NCI-H748 (cell line): ENCODE data around the gene HNRNPL.

Source experiments
- DNase-seq: peaks from one replicate; lab custom pipeline; 2025; ENCODE audit not compliant: unreplicated experiment; lab: John Stamatoyannopoulos, UW

The HNRNPL gene

DNA sequence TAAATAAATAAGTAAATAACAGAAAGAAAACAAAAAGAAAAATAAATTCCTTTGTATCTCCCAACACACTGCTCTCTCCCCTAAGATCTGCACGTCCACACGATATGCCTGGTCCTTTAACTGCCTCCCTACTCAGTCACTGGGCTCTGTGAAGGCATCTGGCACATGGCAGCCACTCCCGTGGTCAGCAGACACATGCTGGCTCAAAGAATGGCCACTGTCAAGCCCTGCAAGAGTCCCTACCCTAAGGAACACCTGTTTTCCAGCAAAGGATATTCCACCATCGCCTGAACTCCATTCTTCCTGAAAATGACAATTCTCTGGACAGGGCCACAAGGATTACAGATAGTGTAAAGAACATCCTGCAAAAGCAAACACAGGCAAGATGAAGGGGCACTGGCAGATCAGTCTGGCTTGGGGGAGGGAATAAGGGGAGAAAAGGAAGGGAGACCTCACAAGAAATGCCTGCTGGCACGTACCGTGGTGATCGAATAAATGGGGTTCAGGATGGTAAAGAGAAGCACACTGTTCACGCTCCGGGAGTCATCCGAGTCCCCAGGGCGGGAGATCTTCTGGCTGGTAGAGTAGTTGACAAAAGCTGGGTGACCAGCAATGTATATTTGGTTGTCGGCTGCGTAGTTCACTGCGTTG is 4.3 kb downstream of the HNRNPL start:
- DNase-seq, result no peak

DNA sequence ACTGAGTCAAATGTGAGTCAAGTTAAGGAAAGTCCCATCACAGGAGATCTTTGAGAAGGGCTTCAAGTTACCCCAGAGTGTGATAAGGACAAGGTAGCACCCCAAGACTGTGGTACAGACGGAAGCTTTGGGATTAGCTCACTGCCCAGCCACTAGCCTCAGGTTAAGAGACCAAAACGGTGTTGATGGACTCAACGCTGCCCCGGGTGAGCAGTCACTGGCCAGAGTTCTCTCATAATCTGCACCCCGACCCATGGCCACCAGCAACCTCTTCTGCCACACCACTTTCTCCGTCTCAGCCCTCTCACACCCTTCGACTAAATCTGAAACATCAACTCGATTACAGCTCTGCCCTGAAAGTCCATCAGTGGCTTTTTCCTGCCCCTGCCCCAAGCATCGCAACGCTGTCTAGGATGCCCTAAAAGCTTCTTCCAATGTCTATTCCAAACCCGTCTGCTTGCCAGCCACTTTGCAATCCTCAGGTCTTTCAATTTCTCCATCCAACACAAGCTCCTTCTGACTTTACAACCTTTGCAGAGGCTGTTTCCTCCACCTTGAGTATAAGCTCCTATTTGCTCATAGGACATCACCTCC is 5.6 kb downstream of the HNRNPL start:
- DNase-seq, result no peak

DNA sequence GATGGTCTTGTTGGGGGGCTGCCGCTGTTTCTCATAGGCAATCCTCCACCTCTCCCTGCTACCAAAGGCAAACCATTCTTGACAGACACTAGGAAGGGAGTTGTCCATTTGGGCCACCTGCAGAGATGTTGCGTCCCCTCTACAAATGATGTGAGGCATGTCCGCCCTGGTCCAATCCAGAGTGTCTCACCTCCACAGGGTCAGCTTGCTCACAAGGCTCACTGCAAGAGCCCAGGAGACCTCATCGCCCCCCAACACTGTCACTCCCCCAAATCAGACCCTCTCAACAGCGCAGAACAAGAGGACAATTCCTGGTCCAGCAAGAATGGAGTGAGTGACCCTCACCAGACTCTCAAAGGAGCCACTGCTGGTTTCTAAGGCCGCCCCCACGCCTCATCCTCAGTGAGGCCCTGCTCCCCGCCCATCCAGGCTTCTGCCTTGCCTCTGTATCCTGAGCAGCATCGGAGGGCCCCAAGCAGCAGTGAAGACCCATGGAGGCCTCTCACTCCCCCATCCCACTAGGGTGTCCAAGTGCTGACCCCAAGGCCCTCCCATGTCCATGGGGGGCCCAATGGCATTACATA is 6.5 kb downstream of the HNRNPL start:
- DNase-seq, result no peak

DNA sequence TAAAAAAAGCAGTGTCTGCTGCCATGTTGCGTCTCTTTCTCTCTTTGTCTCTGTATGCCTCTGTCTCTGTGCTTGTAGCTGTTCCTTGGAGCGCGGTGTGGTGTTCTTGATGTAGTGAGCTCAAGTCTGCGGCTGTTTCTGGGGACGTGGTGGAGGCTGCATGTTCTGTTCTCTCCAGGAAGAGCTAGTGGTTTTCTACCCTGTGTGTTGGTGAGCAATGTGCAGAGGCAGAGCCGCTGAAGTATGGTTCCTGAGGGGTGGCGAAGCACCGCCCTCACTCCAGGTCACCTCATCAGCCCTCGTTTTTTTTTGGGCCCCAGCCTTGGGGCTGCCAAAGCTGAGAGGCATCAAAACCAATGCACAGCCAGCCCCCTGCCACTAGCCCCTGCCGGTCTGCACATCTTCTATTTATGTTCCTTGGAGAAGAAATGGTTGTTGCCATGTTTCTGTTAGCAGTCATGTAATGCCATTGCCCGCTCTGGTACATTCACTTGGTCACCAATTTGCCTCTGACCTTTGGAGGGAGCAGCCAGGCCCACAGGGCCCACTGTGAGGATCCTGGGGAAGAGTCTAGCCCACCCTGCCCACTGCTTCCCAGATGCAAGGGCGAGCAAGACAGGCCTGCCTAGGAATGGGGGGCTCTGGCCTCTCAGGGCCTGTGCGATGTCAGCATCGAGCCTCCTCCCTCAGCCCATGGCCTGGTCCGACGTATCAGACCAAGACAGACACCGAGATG is 7.2 kb downstream of the HNRNPL start:
- no peak for DNase-seq

DNA sequence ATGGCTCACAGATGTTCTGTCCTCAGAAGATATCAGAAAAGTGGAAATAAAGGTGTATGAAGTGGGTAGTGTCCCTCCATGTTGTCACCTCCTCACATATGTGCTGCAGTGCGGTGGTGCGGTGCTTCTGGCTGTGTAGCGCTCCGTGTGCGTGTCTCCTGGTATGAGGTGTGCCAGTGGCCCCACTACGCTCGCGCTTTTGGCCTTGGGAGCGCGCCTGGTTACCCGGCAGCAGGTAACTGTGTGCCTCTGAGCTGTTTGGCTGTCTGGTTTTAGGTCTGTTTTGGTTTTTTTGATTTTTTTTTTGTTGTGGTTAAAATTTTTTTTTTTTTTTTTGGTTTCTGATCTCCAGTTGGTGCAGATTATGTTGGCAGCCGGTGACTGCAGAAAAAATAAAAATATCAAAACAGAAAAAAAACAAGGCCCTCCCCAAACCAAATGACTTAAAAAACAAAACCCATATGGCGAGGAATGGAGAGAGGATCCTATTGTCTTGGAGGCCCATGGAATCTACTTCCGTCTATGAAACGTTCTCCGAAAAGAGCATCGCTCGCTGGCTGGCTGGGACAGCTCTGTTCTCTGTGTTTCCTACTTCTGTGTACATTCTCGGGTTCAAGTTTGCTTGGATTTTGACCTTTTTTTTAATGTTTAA is 7.9 kb downstream of the HNRNPL start:
- DNase-seq, result no peak

DNA sequence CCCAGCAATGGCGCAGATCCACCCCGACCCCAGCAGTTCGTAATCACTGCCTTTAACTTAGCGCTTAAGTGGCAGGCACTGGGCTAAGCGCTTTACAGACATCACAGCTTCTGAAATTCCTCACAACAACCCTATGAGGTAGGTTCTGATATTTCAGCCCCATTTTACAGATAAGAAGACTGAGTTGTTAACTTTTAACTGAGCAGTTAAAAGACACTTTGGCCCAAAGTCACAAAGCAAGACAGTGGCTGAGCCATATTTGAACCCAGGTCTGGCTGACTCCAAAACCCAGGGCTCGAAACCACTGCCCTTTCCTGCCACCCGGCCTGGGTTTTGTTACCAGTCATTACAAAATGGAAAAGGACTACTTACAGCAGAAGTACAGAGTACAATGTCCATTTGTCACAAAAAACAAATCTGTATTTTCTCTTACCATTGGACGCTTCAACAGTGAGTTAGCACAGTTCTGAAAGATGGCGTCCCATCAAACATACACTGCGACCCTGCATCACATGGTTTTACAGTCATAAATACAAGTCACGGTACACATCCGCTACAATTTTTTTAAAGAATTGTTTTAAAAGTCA is 8.5 kb downstream of the HNRNPL start:
- DNase-seq, result no peak

DNA sequence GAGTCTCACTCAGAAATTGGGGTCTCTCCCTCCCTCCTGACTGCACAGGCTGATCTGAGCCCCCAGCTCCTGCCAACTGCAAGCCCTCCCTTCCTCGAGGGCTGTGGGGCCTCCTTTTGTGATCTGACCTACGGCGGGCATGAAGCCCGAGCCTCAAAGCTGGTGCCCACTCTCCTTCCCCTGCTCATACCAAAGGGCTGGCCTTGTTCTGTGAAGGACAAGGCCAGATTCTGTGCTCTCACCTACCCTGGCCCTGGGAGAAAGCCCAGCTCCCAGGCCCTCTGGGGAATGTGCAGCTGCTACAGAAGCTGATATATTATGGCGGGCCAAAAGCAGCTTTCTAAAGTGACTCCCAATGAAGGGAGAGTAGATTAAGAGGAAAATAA is 9.2 kb downstream of the HNRNPL start:
- no peak for DNase-seq

DNA sequence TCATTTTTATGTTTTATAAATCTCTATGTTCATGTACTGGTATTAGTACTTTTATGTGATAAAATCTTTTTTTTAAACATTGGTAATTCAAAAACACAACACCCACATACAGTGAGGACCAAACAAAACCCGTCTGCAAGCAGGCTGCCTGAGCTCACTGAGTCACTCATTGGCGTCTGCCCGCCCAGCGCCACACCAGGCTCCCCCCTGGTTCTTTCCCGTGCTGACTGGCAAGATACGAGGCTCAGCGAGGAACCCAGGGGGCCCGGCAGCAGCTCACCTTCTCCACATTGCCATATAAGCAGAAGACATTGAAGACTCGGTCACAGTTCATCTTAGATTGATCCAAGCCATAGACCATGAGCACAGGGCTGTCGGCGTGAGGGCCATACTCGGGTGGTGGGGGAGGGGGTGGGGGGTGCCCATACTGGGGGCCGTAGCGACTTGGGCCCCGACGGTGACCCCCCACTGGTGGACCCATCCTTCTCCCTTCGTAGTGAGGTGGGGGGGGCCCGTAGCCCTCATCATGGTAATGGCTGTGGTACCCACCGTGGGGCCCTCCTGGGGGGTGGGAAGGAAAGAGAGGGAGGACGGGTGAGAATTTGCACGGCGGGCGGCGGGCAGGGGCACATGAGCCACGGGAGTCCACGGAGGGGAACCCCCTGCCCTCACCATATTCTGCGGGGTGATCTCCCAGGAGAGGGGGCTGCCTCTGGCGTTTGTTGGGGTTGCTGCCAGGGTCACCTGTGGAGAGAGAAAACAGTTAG is 9.8 kb downstream of the HNRNPL start:
- DNase-seq, result no peak

DNA sequence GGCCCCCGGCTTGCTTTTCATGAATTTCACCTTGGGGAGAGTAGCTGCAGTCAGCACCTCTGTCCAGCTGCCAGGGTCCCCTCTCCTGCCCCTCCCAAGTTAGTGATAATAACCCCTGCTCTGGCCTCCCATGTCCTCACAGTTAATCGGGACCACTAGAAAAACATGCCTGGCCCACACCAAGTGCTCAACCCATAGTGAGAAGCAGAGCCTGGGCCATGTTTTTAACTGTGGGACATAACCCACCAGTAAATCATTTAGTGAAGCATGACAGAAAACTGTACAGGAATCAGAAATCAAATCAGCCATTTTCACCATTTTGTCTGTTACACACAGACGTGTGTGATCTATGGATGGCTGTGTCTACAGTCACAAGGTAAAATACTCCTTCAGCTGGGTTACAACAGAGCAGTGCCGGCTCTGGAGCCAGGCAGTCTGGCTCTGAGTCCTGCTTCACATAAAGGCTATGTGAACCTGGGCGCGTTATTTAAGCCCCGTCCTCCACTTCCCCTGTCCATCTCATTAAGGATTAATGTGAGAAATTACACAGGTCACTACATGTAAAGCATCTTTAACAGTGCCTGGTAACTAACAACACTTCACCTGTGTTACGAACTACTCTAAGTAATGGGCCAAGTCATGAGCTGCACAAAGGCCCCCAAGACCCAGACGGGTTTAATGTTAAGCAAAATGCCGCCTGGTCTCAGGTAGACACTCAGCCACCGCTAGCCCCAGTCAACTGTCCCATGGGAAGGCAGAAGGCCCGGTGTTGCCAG is 10.6 kb downstream of the HNRNPL start:
- no peak for DNase-seq

DNA sequence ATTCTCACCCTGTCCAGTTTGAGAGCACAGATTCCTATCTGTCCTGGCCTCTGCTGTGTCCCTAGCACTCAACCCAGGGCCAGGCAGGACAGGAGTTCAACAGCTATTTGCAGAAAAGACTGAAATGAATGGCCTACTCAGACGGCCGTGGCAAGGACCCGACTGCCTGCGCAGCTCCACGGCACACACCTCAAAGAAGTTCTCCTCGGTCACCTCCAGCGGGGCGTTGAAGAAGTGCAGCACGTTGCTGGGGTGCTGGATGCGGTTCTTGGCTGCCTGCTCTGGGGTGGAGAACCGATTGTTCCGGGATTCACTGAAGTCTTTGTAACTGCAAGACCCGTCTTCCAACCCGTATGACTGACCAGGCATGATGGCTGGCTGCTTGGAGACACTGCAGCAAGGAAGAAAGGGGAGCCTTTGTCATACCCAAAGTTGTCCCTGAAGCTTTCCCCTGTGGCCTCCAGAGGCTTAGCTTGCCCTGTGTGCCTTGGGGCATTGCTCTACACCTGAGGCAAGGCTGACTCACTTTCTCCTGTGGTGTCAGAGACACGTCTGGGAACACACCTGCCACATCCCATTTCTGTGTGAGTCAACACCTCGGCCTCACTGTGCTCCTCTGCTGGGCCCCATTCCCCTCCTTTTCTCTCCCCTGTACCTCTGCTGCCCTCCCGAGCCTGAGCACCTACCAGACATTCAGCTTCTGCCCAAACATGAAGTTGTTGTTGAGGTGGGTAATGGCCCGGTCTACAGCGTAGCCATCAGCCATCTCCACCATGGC is 11.4 kb downstream of the HNRNPL start:
- DNase-seq, result no peak

DNA sequence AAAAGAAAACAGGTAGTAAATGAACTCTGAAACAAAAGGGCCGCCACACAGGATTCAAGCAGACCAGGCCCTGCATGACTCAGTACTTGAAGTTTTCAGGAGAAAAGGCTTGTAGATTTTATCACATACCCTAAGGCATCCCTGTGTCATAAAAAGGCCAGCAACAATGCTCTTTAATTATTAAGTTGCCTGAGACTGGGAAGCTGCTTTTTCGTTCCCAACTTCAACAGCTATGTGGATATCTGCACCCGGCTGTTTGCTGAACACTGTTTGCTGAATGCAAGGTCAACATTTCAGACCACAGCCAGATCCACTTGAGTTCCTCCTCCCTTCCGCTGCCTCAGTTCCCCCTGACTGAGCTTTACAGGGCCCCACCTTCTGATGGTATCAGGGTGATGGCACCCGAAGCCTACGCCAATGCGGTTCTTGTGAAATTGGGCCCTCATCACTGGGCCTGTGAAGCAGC is 12.1 kb downstream of the HNRNPL start:
- no peak for DNase-seq

DNA sequence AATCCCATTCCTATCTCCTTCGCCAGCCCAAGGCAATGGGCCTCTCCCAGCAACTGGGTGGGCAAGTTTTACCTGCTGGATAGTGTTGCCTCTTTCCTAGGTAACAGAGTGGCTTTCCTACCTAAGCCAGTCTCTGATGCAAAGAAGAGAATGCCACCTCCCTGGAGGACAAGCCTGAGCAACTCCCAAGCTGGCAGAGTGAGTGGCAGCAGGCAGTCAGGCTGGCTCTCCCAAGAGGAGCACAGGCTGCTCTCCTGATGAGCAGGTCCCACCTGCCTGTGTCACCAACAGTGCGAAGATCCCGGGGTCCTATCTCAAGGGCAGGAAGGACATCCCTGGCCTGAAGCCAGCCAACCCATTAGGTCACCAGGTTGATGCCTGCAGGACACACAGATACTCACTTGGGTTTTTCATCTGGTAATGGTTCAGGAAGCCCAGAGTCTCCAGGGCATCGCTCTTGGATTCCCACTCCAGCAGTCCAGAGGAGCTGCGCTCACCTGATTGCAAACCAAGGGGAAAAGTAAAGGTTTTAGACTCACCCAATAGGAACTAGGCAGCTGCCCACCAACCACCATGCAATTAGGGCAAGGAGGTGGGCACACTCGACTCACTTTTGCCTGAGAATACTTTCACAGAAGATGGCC is 12.7 kb downstream of the HNRNPL start:
- no peak for DNase-seq

DNA sequence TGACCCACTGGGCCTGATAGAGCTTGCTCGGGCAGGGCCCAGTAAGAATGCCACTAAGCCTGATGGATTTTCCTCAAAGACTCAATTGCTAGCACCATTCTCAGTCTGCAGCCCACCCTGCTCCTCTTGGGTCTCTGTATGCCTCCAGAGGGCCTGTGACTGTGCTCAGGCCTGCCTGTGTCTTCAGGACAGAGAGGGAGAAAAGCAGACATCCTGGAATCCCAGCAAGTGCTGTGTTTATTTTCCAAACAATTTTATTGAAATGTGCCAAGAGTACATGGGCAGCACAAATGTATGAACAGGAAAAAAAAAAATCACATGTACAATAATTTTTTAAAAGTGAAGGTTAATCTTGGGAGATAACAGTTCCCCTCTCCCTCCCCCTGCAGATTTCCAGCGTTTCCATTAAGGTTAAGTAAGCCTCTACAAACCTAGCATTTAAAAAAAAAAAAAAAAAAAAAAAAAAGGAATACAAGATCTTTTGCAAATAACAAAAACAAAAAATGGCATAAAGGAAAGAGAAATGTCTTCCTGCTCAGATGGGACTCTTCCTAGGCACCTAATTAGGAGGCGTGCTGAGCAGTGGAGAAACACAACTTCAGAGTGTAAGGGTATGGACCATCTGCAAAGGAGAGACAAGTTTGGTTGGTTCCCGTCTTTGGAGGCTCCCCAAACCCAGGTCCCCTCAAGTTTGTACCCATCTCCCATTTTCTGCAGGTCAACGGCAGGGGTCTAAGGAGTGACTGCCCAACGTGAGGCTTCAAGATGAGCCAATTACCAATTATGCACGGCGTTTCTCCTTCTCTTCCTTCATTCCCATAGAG is 13.4 kb downstream of the HNRNPL start:
- DNase-seq, result no peak

DNA sequence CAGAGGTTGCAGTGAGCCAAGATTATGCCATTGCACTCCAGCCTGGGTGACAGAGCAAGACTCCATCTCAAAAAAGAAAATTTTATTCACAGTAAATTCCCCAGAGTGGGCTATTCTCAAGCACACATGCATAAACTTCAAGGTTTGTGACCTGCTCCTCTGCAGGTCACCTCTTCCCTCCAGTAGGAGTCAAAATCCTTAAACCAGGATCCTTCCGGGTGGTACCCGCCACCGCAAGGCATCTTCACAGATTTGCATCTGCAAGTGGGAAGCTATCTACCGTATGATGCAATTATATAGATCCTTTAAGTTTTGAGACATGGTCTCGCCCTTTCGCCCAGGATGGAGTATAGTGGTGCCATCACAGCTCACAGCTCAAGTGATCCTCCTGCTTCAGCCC is 15.2 kb downstream of the HNRNPL start:
- no peak for DNase-seq

DNA sequence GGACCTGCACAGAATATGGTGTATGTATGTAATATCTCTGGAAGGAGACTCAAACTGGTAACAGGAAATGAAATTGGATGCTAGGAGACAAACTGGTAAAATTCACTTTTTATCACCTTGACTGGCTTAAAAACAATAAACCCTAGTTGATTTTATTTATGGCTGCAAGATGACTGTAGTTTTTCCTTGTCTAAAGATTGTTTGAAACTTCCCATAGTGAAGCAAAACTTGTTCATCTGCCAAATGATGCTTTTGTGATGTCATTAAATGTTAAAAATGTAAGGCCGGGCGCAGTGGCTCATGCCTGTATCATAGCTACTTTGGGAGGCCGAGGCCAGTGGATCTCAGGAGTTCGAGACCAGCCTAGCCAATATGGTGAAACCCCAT is 15.7 kb downstream of the HNRNPL start:
- no peak for DNase-seq

DNA sequence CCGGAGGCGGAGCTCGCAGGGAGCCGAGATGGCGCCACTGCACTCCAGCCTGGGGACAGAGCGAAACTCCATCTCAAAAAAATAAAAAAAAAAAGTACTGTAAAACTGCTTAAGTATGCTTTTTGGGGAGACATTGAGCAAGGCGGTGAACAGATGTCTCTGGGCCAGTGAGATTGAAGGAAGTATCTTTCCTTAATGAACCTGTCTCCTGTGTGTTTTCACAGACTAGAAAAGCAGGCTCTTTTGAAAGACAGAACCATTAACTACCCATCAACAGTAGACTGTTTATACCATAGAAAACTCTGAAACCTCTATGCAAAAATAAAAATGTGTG is 16.7 kb downstream of the HNRNPL start:
- DNase-seq, result no peak

DNA sequence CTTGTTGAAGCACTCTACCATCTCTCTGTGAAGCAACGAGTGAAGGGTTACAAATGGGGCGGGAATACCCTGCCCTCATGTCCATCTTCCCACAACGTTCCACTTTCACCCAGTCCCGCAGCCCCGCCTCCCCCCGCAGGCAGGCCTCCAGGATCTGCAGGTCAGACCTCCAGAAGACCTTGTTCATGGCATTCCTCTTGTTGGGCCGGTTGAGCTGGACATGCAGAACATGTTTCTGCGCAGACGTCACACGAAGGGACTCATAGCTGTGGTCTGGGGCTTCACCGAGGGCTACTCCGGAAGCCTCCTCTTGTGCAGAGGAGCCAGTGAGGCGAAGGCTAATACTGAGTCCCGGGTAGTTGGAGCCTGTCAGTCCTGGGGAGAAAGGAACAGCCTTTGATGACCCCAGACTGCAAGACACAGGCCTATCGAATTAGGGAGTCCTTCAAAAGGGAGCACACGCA is 18.6 kb downstream of the HNRNPL start:
- peak; percentile 71 for DNase-seq
